ENCODE results near the gene DUSP14. TPM values are rescaled to one million over a fixed set of nuclear protein-coding genes. Genes with fewer than 3 reads are reported as not detected.

Gene DUSP14
- total and polyA plus RNA-seq, 2 of the 13 experiments (the other 11 are each of a cell fraction or from before 2014, with no cell fraction given), result 33.5 to 39.8 TPM

DNA sequence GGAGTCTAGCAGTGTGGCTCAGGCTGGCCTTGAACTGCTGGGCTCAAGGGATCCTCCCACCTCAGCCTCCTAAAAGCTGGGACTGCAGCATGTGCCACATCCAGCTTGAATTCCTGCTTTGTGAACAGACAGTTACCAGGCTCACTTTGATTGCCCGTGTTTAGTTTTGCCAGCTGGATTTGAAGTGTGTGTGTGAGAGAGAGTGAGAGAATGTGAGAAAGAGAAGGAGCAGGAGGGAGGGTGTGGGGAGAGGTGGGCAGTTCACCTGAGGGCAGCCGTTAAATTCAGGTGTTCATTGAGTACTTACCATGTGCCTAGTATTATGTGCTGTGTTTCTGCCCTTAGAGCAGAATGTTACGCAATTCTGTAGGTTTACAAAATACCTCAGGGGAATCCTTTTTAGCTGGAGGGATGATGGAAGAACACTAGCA is 4.7 kb downstream of the DUSP14 start (continued):
- TF ChIP-seq RCOR2 (CRISPR knock-in tag; IDR thresholded peaks at IDR 0.05) (0 out of 2 replicates have a peak, but pooled peaks have one; percentile 33), ZMAT3 (CRISPR knock-in tag; conservative IDR thresholded peaks at IDR 0.05) (no peak), ZNF317 (CRISPR knock-in tag; IDR thresholded peaks at IDR 0.05) (peak; percentile 49; the same call in 1 of the 2 replicates), ZNF749 (CRISPR knock-in tag; IDR thresholded peaks at IDR 0.05; ENCODE audit: borderline replicate concordance) (no peak), HOXA7 (CRISPR knock-in tag; IDR thresholded peaks at IDR 0.05) (no peak), GATAD2A (CRISPR knock-in tag; IDR thresholded peaks at IDR 0.05) (peak; percentile 9; the same call in 1 of the 2 replicates), ZNF747 (CRISPR knock-in tag; IDR thresholded peaks at IDR 0.05; ENCODE audit: borderline replicate concordance) (no peak), HNRNPUL1 (IDR thresholded peaks at IDR 0.05; ENCODE audit: low read depth, low read length) (no peak), ZNF782 (CRISPR knock-in tag; IDR thresholded peaks at IDR 0.05; ENCODE audit: borderline replicate concordance) (no peak), ZNF33A (CRISPR knock-in tag; IDR thresholded peaks at IDR 0.05; ENCODE audit: borderline replicate concordance) (no peak), ZMYM3 (CRISPR knock-in tag; IDR thresholded peaks at IDR 0.05) (peak; percentile 77; the same call in 1 of the 2 replicates), KMT2A (CRISPR knock-in tag; IDR thresholded peaks at IDR 0.05) (0 out of 2 replicates have a peak, but pooled peaks have one; percentile 19), ZNF343 (CRISPR knock-in tag; IDR thresholded peaks at IDR 0.05) (no peak), ZHX1 (CRISPR knock-in tag; IDR thresholded peaks at IDR 0.05; ENCODE audit: low read depth) (peak; percentile 24; the same call in 1 of the 2 replicates), KDM6A (CRISPR knock-in tag; IDR thresholded peaks at IDR 0.05; ENCODE audit: low read depth) (no peak), SOX5 (CRISPR knock-in tag; IDR thresholded peaks at IDR 0.05; ENCODE audit: borderline replicate concordance) (0 out of 2 replicates have a peak, but pooled peaks have one; percentile 21), ZNF20 (CRISPR knock-in tag; IDR thresholded peaks at IDR 0.05) (no peak)
- TF ChIP-seq, protein P1, sequence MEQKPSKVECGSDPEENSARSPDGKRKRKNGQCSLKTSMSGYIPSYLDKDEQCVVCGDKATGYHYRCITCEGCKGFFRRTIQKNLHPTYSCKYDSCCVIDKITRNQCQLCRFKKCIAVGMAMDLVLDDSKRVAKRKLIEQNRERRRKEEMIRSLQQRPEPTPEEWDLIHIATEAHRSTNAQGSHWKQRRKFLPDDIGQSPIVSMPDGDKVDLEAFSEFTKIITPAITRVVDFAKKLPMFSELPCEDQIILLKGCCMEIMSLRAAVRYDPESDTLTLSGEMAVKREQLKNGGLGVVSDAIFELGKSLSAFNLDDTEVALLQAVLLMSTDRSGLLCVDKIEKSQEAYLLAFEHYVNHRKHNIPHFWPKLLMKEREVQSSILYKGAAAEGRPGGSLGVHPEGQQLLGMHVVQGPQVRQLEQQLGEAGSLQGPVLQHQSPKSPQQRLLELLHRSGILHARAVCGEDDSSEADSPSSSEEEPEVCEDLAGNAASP (CRISPR knock-in tag; IDR thresholded peaks at IDR 0.05; ENCODE audit: borderline replicate concordance), result peak; percentile 80; the same call in 1 of the 2 replicates
- TF ChIP-seq, protein P2, sequence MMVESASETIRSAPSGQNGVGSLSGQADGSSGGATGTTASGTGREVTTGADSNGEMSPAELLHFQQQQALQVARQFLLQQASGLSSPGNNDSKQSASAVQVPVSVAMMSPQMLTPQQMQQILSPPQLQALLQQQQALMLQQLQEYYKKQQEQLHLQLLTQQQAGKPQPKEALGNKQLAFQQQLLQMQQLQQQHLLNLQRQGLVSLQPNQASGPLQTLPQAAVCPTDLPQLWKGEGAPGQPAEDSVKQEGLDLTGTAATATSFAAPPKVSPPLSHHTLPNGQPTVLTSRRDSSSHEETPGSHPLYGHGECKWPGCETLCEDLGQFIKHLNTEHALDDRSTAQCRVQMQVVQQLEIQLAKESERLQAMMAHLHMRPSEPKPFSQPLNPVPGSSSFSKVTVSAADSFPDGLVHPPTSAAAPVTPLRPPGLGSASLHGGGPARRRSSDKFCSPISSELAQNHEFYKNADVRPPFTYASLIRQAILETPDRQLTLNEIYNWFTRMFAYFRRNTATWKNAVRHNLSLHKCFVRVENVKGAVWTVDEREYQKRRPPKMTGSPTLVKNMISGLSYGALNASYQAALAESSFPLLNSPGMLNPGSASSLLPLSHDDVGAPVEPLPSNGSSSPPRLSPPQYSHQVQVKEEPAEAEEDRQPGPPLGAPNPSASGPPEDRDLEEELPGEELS (CRISPR knock-in tag; IDR thresholded peaks at IDR 0.05), result 0 out of 2 replicates have a peak, but pooled peaks have one; percentile 16
- TF ChIP-seq, protein P3, sequence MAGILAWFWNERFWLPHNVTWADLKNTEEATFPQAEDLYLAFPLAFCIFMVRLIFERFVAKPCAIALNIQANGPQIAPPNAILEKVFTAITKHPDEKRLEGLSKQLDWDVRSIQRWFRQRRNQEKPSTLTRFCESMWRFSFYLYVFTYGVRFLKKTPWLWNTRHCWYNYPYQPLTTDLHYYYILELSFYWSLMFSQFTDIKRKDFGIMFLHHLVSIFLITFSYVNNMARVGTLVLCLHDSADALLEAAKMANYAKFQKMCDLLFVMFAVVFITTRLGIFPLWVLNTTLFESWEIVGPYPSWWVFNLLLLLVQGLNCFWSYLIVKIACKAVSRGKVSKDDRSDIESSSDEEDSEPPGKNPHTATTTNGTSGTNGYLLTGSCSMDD (CRISPR knock-in tag; IDR thresholded peaks at IDR 0.05), result no peak
- TF ChIP-seq, protein P4, sequence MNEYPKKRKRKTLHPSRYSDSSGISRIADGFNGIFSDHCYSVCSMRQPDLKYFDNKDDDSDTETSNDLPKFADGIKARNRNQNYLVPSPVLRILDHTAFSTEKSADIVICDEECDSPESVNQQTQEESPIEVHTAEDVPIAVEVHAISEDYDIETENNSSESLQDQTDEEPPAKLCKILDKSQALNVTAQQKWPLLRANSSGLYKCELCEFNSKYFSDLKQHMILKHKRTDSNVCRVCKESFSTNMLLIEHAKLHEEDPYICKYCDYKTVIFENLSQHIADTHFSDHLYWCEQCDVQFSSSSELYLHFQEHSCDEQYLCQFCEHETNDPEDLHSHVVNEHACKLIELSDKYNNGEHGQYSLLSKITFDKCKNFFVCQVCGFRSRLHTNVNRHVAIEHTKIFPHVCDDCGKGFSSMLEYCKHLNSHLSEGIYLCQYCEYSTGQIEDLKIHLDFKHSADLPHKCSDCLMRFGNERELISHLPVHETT (CRISPR knock-in tag; conservative IDR thresholded peaks at IDR 0.05), result 0 out of 2 replicates have a peak, but pooled peaks have one; percentile 32
- TF ChIP-seq, protein P5, sequence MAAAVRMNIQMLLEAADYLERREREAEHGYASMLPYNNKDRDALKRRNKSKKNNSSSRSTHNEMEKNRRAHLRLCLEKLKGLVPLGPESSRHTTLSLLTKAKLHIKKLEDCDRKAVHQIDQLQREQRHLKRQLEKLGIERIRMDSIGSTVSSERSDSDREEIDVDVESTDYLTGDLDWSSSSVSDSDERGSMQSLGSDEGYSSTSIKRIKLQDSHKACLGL (CRISPR knock-in tag; IDR thresholded peaks at IDR 0.05), result no peak

Data from HepG2 (cell line).